Fibroblast of skin of left biceps (primary cell): ENCODE measurements around the gene GRIK3.
"Not testable (repeated sequence)": the region's sequence is repeated elsewhere in the genome, so short reads cannot be mapped to it uniquely, and the experiment has no call there.

Source experiments
- DNase-seq, 2 experiments: peaks; one replicate each; pipeline ENCODE4 v3.0.0-alpha.2; 2013; ENCODE audit warnings: low read depth in 2 of 2

Gene GRIK3

DNA sequence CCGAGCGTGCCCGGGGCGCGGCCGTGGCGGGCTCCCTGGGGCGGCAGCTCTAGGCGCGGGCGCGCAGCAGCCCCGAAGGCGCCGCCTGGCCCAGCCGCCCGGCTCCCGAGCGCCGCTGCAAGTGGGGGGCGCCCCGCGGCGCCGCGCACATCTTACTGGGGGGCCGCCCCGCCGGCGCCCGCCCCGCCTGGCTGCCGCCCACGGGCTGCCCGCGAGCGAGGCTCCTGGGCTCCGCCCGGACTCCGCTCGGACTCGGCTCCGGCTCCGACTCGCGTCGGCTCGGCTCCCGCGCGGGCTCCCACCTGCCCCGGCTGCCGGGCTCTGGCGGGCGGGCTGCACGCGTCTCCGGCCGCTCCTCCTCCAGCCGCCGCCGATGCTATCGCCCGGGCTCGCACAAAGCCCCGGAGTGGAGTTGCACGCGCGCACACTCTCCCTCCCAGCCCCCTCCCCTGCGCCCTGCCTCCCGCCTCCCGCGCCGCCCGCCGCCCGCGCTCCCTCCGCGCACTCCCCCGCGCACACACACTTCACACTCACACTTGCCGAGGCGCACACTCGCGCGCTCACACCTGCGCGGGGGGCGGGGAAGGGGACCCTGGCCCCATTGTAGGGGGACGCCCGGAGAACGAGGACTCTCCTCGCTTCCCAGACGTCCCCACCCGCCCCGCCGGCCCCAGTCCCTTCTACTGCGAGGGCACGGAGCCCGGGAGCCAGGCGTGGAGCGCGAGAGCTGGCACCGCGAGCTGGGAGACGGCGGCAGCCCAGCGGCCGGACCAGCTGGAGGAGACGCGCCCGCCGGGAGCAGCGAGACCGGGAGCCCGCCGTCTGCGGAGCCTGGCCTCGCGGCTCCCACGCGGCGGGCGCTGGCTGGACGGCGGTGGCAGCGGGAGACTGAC lies at the start of gene GRIK3:
Gene GRIK3 (minus strand): TSS at position 395 of the 893 bp plus-strand sequence. CDS start 407 bp downstream, outside the sequence.
- DNase-seq, result no peak

DNA sequence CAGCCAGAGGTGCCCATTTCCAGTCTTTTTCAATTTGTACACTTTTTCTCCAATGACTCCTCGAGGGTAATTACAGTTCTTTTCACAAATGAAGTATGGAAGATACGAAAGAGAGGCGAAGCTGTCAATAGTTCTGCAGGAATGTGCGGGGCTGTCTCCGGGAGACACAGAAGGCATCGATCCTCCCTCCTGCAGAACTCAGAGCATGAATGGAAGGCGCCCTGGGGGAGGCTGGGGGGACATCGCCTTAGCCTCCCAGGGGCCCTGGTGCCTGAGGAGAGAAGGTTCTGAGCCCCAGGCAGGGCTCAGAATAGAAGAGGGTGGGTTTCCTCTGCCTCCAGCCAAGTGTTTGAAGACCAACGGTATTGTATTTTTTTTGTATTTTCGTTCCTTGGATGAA lies 49.7 kb upstream of the GRIK3 start:
- DNase-seq, result no peak

GRCh38 chr1:37083603-37084002 lies 49.3 kb upstream of the GRIK3 start:
- no peak for DNase-seq

DNA sequence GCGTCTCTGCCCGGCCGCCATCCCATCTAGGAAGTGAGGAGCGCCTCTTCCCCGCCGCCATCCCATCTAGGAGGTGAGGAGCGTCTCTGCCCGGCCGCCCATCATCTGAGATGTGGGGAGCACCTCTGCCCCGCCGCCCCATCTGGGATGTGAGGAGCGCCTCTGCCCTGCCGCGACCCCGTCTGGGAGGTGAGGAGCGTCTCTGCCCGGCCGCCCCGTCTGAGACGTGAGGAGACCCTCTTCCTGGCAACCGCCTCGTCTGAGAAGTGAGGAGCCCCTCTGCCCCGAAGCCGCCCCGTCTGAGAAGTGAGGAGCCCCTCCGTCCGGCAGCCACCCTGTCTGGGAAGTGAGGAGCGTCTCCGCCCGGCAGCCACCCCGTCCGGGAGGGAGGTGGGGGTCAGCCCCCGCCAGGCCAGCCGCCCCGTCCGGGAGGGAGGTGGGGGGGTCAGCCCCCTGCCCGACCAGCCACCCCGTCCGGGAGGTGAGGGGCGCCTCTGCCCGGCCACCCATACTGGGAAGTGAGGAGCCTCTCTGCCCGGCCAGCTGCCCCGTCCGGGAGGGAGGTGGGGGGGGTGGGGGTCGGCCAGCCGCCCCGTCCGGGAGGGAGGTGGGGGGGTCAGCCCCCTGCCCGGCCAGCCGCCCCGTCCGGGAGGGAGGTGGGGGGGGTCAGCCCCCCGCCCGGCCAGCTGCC lies 46.1 kb upstream of the GRIK3 start:
- not testable (repeated sequence) for DNase-seq

DNA sequence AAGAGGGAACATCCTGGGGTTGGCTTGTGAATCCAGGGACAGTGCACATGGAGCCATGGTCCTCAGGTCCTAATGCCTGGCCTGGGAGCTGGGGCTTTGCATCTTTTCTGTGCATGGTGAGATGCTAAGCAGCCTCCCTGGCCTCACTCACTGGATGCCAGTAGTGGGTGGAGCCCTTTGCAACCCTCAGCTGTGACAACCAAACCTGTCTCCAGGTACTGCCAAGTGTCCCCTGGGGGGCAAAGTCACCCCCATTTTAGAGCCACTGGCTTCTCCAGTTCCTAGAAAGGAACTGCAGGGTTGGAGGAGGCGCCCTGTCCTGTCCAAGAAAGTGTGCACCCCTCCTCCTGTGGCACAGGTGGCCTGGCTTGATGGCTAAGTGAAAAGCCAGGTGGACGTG lies 44.6 kb upstream of the GRIK3 start:
- no peak for DNase-seq

GRCh38 chr1:37076168-37076567 lies 41.9 kb upstream of the GRIK3 start:
- no peak for DNase-seq

DNA sequence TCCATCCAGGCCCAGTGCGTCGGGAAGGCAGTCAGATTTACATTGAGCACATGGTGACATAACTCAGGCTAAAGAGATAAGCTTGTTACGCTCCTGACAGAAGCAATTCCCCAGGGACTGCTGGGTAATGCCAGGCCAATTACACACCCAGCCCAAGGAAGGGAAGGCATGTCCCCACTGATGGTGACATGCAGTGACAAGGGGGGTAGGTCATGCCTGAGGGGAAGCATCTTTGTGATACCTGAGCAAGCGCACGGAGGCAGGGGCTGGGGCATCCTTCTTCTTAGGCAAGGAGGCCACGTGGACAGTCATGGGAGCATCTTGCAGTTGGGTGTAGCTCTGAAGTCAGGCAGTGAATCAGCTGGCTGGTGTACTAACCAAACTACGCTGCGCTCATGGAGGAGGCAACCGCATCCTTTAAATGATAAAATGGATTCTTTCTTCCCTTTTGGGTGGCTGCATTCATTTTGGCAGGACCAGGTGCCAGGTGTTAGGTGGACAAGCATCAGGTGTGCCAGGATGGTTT lies 39.6 kb upstream of the GRIK3 start:
- no peak for DNase-seq

- no peak for DNase-seq
Observed at GRCh38 chr1:37073152-37073853, 39.0 kb upstream of the GRIK3 start.

DNA sequence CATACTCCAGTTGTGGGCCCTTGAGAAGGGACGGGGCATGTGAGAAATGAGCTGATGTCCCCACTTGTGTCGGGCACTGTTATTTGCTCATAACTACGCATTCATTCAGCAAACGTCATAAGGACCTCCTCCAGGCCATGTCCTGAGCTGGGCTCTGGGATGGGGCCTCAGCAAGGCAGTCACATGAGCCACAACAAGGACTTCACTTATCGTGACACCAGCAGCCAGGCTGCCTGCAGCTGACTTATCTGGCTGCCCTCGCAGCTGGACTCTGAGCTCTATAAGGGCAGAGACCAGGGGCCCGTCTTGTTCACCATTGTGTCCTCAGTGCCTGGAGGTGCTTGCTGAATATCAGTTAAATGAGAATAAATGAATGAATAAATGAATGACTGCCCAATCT lies 37.5 kb upstream of the GRIK3 start:
- no peak for DNase-seq

DNA sequence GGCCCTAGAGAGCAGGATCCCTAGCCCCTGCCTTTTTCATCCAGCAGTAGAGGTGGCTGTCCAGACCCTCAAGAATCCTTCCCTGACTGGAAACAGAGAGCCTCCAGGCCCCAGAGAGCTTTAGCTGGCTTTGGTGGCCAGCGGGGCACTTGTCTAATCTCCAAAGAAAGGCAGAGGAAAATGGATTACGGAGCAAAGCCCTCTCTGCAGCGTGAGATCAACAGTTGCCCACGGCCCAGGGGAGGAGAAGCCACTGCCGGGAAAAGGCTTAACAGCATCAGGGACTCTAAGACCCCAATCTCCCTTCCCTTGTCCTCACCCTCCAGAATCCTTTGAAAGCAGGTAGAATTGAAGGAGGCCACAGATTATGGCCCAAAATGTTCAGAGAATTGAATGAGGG lies 35.8 kb upstream of the GRIK3 start:
- no peak for DNase-seq

- DNase-seq, result no peak
Observed at GRCh38 chr1:37069406-37069805, 35.1 kb upstream of the GRIK3 start.

GRCh38 chr1:37068897-37069296 lies 34.6 kb upstream of the GRIK3 start:
- no peak for DNase-seq

GRCh38 chr1:37068260-37068659 lies 33.9 kb upstream of the GRIK3 start:
- no peak for DNase-seq

- DNase-seq, result no peak
Observed at GRCh38 chr1:37064039-37064438, 29.7 kb upstream of the GRIK3 start.

GRCh38 chr1:37059346-37059745 lies 25.0 kb upstream of the GRIK3 start:
- DNase-seq, result no peak

DNA sequence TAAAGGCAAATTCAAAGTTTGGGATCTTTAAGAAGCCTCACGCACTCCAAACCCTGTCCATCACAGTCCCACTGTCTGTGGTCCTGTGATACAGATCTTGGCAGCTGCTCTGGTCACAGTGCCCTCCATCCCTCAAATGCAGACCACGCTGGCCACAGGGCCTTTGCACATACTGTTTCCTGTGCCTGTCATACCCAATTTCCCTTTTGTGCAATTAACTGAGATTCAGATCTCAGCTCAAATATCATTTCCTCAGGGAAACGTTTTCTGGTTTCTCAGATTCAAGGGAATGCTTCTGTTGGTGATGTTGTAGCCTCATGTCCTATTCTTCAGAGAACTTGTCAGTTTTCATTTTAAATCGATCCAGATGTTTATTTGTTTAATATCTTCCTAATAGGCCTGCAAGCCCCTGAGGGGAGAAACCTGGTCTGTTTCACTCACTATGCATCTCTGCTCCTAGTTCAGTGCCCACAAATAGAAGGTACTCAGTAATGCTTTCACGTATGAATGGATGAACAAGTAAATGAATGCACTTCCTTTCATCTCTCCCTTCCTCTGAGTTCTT lies 24.2 kb upstream of the GRIK3 start:
- no peak for DNase-seq

GRCh38 chr1:37056325-37056724 lies 22.0 kb upstream of the GRIK3 start:
- no peak for DNase-seq

DNA sequence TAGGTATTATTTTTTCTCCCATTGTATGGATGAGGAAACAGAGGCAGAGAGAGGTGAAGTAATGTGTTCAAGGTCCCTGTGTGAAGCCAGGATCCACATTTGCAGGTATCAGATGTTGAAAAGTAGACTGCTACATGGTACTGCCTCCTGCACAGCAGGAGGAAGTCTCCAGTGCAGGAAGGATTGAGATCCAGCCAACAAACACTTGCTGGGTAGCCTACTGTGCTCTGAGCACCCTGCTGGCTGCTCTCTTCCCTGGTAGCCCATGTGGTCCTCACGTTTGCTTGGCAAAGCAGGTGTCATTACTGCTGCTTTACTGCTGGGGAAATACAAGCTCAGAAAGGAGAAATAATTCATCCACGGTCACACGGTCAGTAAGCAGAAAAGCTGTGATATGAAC lies 21.3 kb upstream of the GRIK3 start:
- no peak for DNase-seq

DNA sequence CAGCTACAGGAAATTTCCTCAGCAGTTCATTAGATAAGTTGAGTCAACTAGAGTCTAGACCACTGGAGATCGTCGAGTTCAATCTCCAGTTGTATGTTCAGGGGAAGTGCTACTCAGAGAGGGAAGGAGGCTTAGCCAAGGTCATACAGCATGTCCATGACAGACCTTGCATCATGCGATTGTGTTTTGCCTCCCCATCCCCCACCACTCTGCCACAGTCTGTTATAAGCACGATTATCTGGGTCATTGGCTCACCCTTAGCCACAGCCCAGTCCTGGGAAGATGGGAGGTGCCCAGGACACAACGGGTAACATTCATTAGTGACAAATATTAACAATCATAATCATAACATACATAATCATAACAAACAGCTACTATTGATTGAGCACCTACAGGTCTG lies 18.9 kb upstream of the GRIK3 start:
- no peak for DNase-seq

DNA sequence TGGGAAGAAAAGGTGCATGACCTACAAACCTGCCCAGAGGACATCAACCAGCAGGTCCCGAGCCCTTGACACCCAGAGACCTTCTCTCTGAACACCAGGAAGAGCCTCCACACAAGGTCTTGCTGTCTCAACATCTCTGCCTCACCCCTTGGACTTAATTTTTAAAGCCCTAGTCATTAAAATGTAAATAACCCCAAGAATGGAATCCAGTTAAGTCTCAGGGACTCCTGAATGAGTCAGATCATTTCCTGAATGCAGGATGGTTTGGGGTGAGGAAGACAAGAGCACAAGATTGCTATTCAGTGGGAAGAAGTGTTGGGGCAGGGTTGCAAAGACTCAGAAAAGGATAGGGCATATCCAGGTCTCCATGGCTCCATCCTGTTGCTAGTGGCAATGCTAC lies 17.8 kb upstream of the GRIK3 start:
- no peak for DNase-seq

GRCh38 chr1:37051346-37051745 lies 17.0 kb upstream of the GRIK3 start:
- DNase-seq, result no peak

DNA sequence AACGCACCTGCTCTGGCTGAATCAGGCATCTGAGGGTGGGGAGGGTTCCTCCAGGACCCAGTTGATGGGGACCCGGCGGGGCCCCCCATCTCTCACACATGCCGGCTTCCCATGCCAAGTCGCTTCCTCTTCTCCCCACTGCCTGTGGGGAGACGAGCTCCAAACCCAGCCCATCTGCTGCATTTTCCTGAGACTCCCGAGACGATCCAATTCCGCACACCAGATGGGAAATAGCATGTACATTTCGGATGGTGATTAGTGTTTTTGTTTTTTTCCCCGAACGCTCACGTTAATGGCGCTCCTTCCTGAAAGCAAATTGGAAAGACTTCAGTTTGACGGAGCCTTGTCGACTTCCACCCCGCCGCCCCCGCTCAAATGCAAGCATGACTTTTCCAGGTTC lies 13.2 kb upstream of the GRIK3 start:
- no peak for DNase-seq
